KOPT-K1 (cell line): ENCODE results near the gene MEF2C.
"Not testable (repeated sequence)": the region's sequence is repeated elsewhere in the genome, so short reads cannot be mapped to it uniquely, and the experiment has no call there.

Source experiments
- H3K27ac ChIP-seq: fragments of 200-600 bp; sonication (generic); 2 replicates; pipeline ENCODE4 v1.5.1; 2016; ENCODE audit warnings: antibody characterized with exemption, mild to moderate bottlenecking, low read depth, low read length; ENCODE audit not compliant: poor library complexity, severe bottlenecking
- H3K36me3 ChIP-seq: fragments of 200-600 bp; sonication (generic); 2 replicates; pipeline ENCODE4 v1.5.1; 2017; ENCODE audit warnings: antibody characterized with exemption, mild to moderate bottlenecking, low read length, moderate library complexity; ENCODE audit not compliant: insufficient read depth
- H3K9me3 ChIP-seq: fragments of 200-600 bp; sonication (generic); 2 replicates; pipeline ENCODE4 v1.5.1; 2017; ENCODE audit warnings: antibody characterized with exemption, low read length, mild to moderate bottlenecking; ENCODE audit not compliant: insufficient read depth, poor library complexity, severe bottlenecking

Gene MEF2C

GRCh38 chr5:88858392-88858791, 24.6 kb downstream of the MEF2C start:
- H3K9me3 ChIP-seq: peaks cover 7% of the 10 kb centered on the region
- H3K36me3 ChIP-seq: no peaks in the 10 kb centered on the region
- no peak overlapping the region for H3K27ac ChIP-seq

- not testable (repeated sequence) for H3K27ac ChIP-seq, H3K36me3 ChIP-seq, H3K9me3 ChIP-seq
Measured at GRCh38 chr5:88856381-88856780, 26.6 kb downstream of the MEF2C start.

GRCh38 chr5:88854769-88855168, 28.2 kb downstream of the MEF2C start:
- Histone ChIP-seq H3K36me3 (no peaks in the 10 kb centered on the region), H3K9me3 (peaks cover 7% of the 10 kb centered on the region), H3K27ac (no peak overlapping the region)

GRCh38 chr5:88847420-88847819, 35.6 kb downstream of the MEF2C start:
- Histone ChIP-seq H3K36me3 (no peaks in the 10 kb centered on the region), H3K27ac (no peak overlapping the region), H3K9me3 (no peaks in the 10 kb centered on the region)

GRCh38 chr5:88846434-88846833, 36.5 kb downstream of the MEF2C start:
- Histone ChIP-seq H3K36me3 (no peaks in the 10 kb centered on the region), H3K27ac (no peak overlapping the region)

GRCh38 chr5:88845081-88845697, 37.8 kb downstream of the MEF2C start:
- Histone ChIP-seq H3K36me3 (no peaks in the 10 kb centered on the region), H3K27ac (no peak overlapping the region), H3K9me3 (no peaks in the 10 kb centered on the region)

More at GRCh38 chr5:88846434-88846833, 36.5 kb downstream of the MEF2C start:
- H3K9me3 ChIP-seq: no peaks in the 10 kb centered on the region

- Histone ChIP-seq H3K27ac (no peak overlapping the region), H3K36me3 (no peaks in the 10 kb centered on the region), H3K9me3 (no peaks in the 10 kb centered on the region)
Measured at GRCh38 chr5:88842784-88843183, 40.2 kb downstream of the MEF2C start.

GRCh38 chr5:88841212-88841611, 41.8 kb downstream of the MEF2C start:
- Histone ChIP-seq H3K9me3 (no peaks in the 10 kb centered on the region), H3K27ac (no peak overlapping the region), H3K36me3 (no peaks in the 10 kb centered on the region)

GRCh38 chr5:88840495-88840894, 42.5 kb downstream of the MEF2C start:
- Histone ChIP-seq H3K27ac (no peak overlapping the region), H3K9me3 (no peaks in the 10 kb centered on the region), H3K36me3 (no peaks in the 10 kb centered on the region)

GRCh38 chr5:88839238-88839637, 43.7 kb downstream of the MEF2C start:
- H3K36me3 ChIP-seq: no peaks in the 10 kb centered on the region
- H3K27ac ChIP-seq: no peak overlapping the region
- H3K9me3 ChIP-seq: no peaks in the 10 kb centered on the region

- Histone ChIP-seq H3K9me3 (no peaks in the 10 kb centered on the region), H3K27ac (no peak overlapping the region), H3K36me3 (no peaks in the 10 kb centered on the region)
Measured at GRCh38 chr5:88838500-88838899, 44.5 kb downstream of the MEF2C start.

- no peaks in the 10 kb centered on the region for H3K36me3 ChIP-seq
- no peak overlapping the region for H3K27ac ChIP-seq
- H3K9me3 ChIP-seq: no peaks in the 10 kb centered on the region
Measured at GRCh38 chr5:88837817-88838216, 45.2 kb downstream of the MEF2C start.

GRCh38 chr5:88837222-88837621, 45.8 kb downstream of the MEF2C start:
- Histone ChIP-seq H3K27ac (no peak overlapping the region), H3K36me3 (no peaks in the 10 kb centered on the region), H3K9me3 (no peaks in the 10 kb centered on the region)

GRCh38 chr5:88836195-88836838, 46.7 kb downstream of the MEF2C start:
- Histone ChIP-seq H3K36me3 (no peaks in the 10 kb centered on the region), H3K9me3 (no peaks in the 10 kb centered on the region), H3K27ac (no peak overlapping the region)

GRCh38 chr5:88834499-88834898, 48.5 kb downstream of the MEF2C start:
- H3K9me3 ChIP-seq: no peaks in the 10 kb centered on the region
- no peaks in the 10 kb centered on the region for H3K36me3 ChIP-seq
- no peak overlapping the region for H3K27ac ChIP-seq

- Histone ChIP-seq H3K36me3 (no peaks in the 10 kb centered on the region), H3K9me3 (no peaks in the 10 kb centered on the region), H3K27ac (no peak overlapping the region)
Measured at GRCh38 chr5:88834131-88834462, 48.9 kb downstream of the MEF2C start.
